RWPE1 (cell line): Measurements from ENCODE around the gene PRKN.

Experiments used
- CTCF ChIA-PET: fragments of 350-600 bp; sonication (Branson Sonifier 250); formaldehyde crosslinking; extraction: SDS; loops from one replicate; lab custom pipeline; 2021; lab: Yijun Ruan, JAX
- POLR2A ChIA-PET: fragments of 400-600 bp; formaldehyde crosslinking; extraction: SDS; loops from one replicate; lab custom pipeline; 2020; ENCODE audit warnings: antibody characterized with exemption; ENCODE audit not compliant: low non-redundant PET; lab: Yijun Ruan, JAX
- DNase-seq: peaks from one replicate; pipeline ENCODE4 v3.0.0; 2012; ENCODE audit warnings: low spot score
- H3K27ac ChIP-seq: fragments of 450-650 bp; 2 replicates; pipeline ENCODE4 v1.5.1; 2017
- CTCF ChIP-seq: fragments of 450-650 bp; conservative IDR thresholded peaks from 2 replicates; pipeline ENCODE4 v1.5.1; 2017; ENCODE audit warnings: low read depth, mild to moderate bottlenecking

The PRKN gene

GRCh38 chr6:161755080-161755479 is 972.5 kb downstream of the PRKN start:
- DNase-seq: no peak
- CTCF ChIA-PET: no interaction called here
- TF ChIP-seq CTCF: no peak
- POLR2A ChIA-PET: no interaction called here
- H3K27ac ChIP-seq: no peak overlapping the region

- no peak overlapping the region for H3K27ac ChIP-seq
- peak; percentile 38 for DNase-seq
- ChIA-PET POLR2A (no interaction called here), CTCF (no interaction called here)
- TF ChIP-seq CTCF: no peak
Measured at GRCh38 chr6:161750686-161751085, 976.9 kb downstream of the PRKN start.

- POLR2A ChIA-PET: no interaction called here
- DNase-seq: no peak
- CTCF ChIA-PET: interaction anchor here (0.6 to 0.8 kb wide), 2 partner anchors 173 to 331 kb away, joined by 3 read pairs; no protein-coding TSS in a partner anchor
- H3K27ac ChIP-seq: no peak overlapping the region
- TF ChIP-seq CTCF: no peak
Measured at GRCh38 chr6:161749576-161749975, 978.0 kb downstream of the PRKN start.

- H3K27ac ChIP-seq: no peak overlapping the region
- peak; percentile 8 for DNase-seq
- TF ChIP-seq CTCF: no peak
- POLR2A ChIA-PET: no interaction called here
- CTCF ChIA-PET: interaction anchor here (0.8 to 1.3 kb wide), 2 partner anchors 174 to 355 kb away, joined by 3 to 5 read pairs; no protein-coding TSS in a partner anchor
Measured at GRCh38 chr6:161748535-161749416, 978.8 kb downstream of the PRKN start.

- DNase-seq: no peak
- no peak for TF ChIP-seq CTCF
- ChIA-PET CTCF (interaction anchor here (1.3 kb wide), 1 partner anchor 354 kb away, joined by 5 read pairs; no protein-coding TSS in a partner anchor), POLR2A (no interaction called here)
- no peak overlapping the region for H3K27ac ChIP-seq
Measured at GRCh38 chr6:161747506-161747905, 980.1 kb downstream of the PRKN start.

- ChIA-PET CTCF (interaction anchor here (0.7 kb wide), 1 partner anchor 30 kb away, joined by 4 read pairs; no protein-coding TSS in a partner anchor), POLR2A (no interaction called here)
- no peak for DNase-seq
- no peak overlapping the region for H3K27ac ChIP-seq
- no peak for TF ChIP-seq CTCF
Measured at GRCh38 chr6:161745594-161746141, 981.9 kb downstream of the PRKN start.
